MM.1S (cell line): Measurements from ENCODE around the gene ADRA2B.
"Not testable (repeated sequence)": the region's sequence is repeated elsewhere in the genome, so short reads cannot be mapped to it uniquely, and the experiment has no call there.

ENCODE experiments used
- CTCF ChIP-seq: fragments of 300-600 bp; sonication (generic); IDR thresholded peaks from 2 replicates; pipeline ENCODE4 v1.5.1; 2016; ENCODE audit warnings: antibody characterized with exemption, low read length, mixed read lengths
- EZH2 ChIP-seq: fragments of 300-600 bp; sonication (generic); optimal IDR thresholded peaks from 2 replicates; pipeline ENCODE3; 2017; ENCODE audit warnings: low read depth, mild to moderate bottlenecking, antibody characterized with exemption, low read length, mixed read lengths
- EZH2phosphoT487 ChIP-seq: fragments of 300-600 bp; sonication (generic); IDR thresholded peaks from 2 replicates; pipeline ENCODE4 v1.6.1; 2018; ENCODE audit warnings: antibody characterized with exemption, low read length

- not testable (repeated sequence) for TF ChIP-seq EZH2, CTCF, EZH2phosphoT487
Measured at GRCh38 chr2:96070351-96070750, 46.0 kb downstream of the ADRA2B start.
